Activated B cell treated with CpG ODN at 0.5 μM for 24 hours (primary cell): Measurements from ENCODE around the gene PBXIP1. TPM values are rescaled to one million over a fixed set of nuclear protein-coding genes. Genes with fewer than 3 reads are reported as not detected.

Experiments
- ATAC-seq: fragments of 200-7000 bp; cut with Tn5 transposase; one replicate; pipeline ENCODE4 v1.10.0; 2021; ENCODE audit warnings: low read depth, mild to moderate bottlenecking, moderate library complexity
- CTCF ChIA-PET: fragments of 350-600 bp; sonication (Branson Sonifier 250); formaldehyde crosslinking; loops from one replicate; lab custom pipeline; 2021; ENCODE audit warnings: antibody characterized with exemption; lab: Charles Lee
- POLR2A ChIA-PET: fragments of 350-600 bp; sonication (Branson Sonifier 250); formaldehyde crosslinking; loops from one replicate; lab custom pipeline; 2021; ENCODE audit warnings: antibody characterized with exemption; lab: Charles Lee
- DNase-seq: peaks from one replicate; pipeline ENCODE4 v3.0.0; 2022
- H3K27ac Mint-ChIP-seq: one replicate; pipeline ENCODE4 v1.8.0; 2020; ENCODE audit warnings: mixed read lengths
- H3K27me3 Mint-ChIP-seq: one replicate; pipeline ENCODE4 v1.8.0; 2021; ENCODE audit warnings: mixed read lengths
- H3K36me3 Mint-ChIP-seq: one replicate; pipeline ENCODE4 v1.8.0; 2021; ENCODE audit warnings: low read depth, mixed read lengths
- H3K4me1 Mint-ChIP-seq: one replicate; pipeline ENCODE4 v1.8.0; 2021; ENCODE audit warnings: mixed read lengths
- H3K4me3 Mint-ChIP-seq: one replicate; pipeline ENCODE4 v1.8.0; 2020; ENCODE audit warnings: mild to moderate bottlenecking, mixed read lengths
- H3K9me3 Mint-ChIP-seq: one replicate; pipeline ENCODE4 v1.8.0; 2020; ENCODE audit warnings: mixed read lengths
- intact Hi-C: fragments of 100-400 bp; cut with micrococcal nuclease; formaldehyde crosslinking; loops from one replicate; pipeline ENCODE4 v1.15.1; 2024
- total RNA-seq: library from RNA; stranded (reverse); gene quantifications from 2 replicates; pipeline ENCODE4 v1.2.3, GENCODE V29; 2022
- TF ChIP-seq, protein P1 (sequence below): fragments of 200-600 bp; IDR thresholded peaks from one replicate; pipeline ENCODE4 v1.8.0; 2022; ENCODE audit warnings: antibody characterized with exemption, mild to moderate bottlenecking

The PBXIP1 gene
- total RNA-seq, 1 donor from 2014 or later = 42.4 TPM

DNA sequence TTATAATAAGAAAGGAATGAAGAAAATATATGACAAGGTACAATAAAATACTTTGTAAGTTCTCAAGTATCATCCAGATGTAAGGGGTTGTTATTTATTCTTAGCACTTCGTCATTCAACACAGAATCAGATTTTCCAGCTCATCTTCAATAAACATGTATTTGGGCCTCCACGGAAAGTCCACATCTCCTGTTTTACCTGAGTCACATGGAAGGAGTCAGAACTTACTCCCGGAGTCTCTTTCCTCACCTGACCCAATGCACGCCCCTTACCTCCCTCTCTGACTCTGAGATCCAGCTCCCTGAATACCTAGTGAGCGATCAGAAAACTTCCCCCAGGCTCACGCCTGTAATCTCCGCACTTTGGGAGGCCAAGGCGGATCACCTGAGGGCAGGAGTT lies 17.9 kb downstream of the PBXIP1 start:
- Mint-ChIP-seq H3K27ac (peak overlapping the region; percentile 100), H3K4me3 (peak overlapping the region; percentile 98), H3K36me3 (peaks cover 15% of the 10 kb centered on the region), H3K4me1 (peaks cover 72% of the 10 kb centered on the region), H3K27me3 (no peaks in the 10 kb centered on the region), H3K9me3 (no peaks in the 10 kb centered on the region)
- no peak for ATAC-seq
- CTCF ChIA-PET = interaction anchor here (1.9 kb wide), 1 partner anchor 378 kb away, joined by 7 read pairs; no protein-coding TSS in a partner anchor
- POLR2A ChIA-PET = interaction anchor here (0.6 to 3.2 kb wide), 6 partner anchors 15 to 89 kb away, joined by 3 to 52 read pairs (median 5); partner anchors contain the start of genes CKS1B, PBXIP1, PYGO2 and SHC1
- DNase-seq = no peak
- TF ChIP-seq, protein P1, sequence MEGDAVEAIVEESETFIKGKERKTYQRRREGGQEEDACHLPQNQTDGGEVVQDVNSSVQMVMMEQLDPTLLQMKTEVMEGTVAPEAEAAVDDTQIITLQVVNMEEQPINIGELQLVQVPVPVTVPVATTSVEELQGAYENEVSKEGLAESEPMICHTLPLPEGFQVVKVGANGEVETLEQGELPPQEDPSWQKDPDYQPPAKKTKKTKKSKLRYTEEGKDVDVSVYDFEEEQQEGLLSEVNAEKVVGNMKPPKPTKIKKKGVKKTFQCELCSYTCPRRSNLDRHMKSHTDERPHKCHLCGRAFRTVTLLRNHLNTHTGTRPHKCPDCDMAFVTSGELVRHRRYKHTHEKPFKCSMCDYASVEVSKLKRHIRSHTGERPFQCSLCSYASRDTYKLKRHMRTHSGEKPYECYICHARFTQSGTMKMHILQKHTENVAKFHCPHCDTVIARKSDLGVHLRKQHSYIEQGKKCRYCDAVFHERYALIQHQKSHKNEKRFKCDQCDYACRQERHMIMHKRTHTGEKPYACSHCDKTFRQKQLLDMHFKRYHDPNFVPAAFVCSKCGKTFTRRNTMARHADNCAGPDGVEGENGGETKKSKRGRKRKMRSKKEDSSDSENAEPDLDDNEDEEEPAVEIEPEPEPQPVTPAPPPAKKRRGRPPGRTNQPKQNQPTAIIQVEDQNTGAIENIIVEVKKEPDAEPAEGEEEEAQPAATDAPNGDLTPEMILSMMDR = no peak
- intact Hi-C loops = loop anchor here (1.0 to 10.0 kb wide), 8 partner anchors 18 to 380 kb away; partner anchors contain the start of genes ADAR, CKS1B, PBXIP1 and PYGO2

- TF ChIP-seq, protein P1 = no peak
- peak overlapping the region; percentile 100 for H3K27ac Mint-ChIP-seq
- intact Hi-C loops = loop anchor here (1.0 to 10.0 kb wide), 8 partner anchors 19 to 379 kb away; partner anchors contain the start of genes ADAR, CKS1B, PBXIP1 and PYGO2
- ChIA-PET CTCF (interaction anchor here (1.1 to 2.4 kb wide), 9 partner anchors 8 to 378 kb away, joined by 3 to 10 read pairs (median 6); partner anchors contain the start of genes ADAM15, FLAD1, PBXIP1 and PYGO2), POLR2A (interaction anchor here (0.5 to 3.2 kb wide), 25 partner anchors 7 to 947 kb away, joined by 3 to 52 read pairs (median 5); partner anchors contain the start of genes CKS1B, EFNA4, FLAD1 and KCNN3)
- H3K27me3 Mint-ChIP-seq = no peaks in the 10 kb centered on the region
- DNase-seq (peak; percentile 86), ATAC-seq (peak; percentile 78)
- peaks cover 15% of the 10 kb centered on the region for H3K36me3 Mint-ChIP-seq
- no peaks in the 10 kb centered on the region for H3K9me3 Mint-ChIP-seq
- H3K4me1 Mint-ChIP-seq = peaks cover 65% of the 10 kb centered on the region
- H3K4me3 Mint-ChIP-seq = peak overlapping the region; percentile 98
These were observed 18.6 kb downstream of the PBXIP1 start for GRCh38 chr1:154937085-154937987.

GRCh38 chr1:154936555-154937084 lies 19.3 kb downstream of the PBXIP1 start, which contains the start of gene PMVK:
PMVK (minus strand) TSS chr1:154936719; CDS start chr1:154936685, 34 bp downstream.
- intact Hi-C loops = loop anchor here (1.0 to 10.0 kb wide), 9 partner anchors 20 to 378 kb away; partner anchors contain the start of genes ADAR, CKS1B, PBXIP1 and PYGO2
- DNase-seq = peak; percentile 90
- Mint-ChIP-seq H3K27me3 (no peaks in the 10 kb centered on the region), H3K27ac (peak within 1 kb of the TSS; percentile 100), H3K9me3 (no peaks in the 10 kb centered on the region), H3K36me3 (peaks cover 15% of the 10 kb centered on the region), H3K4me1 (peaks cover 58% of the 10 kb centered on the region), H3K4me3 (peak within 1 kb of the TSS; percentile 98)
- TF ChIP-seq, protein P1 = no peak
- ChIA-PET POLR2A (interaction anchor here (0.5 to 3.2 kb wide), 30 partner anchors 8 to 946 kb away, joined by 3 to 52 read pairs (median 4); partner anchors contain the start of genes ADAM15, CKS1B, EFNA4 and FLAD1), CTCF (interaction anchor here (0.9 to 2.4 kb wide), 10 partner anchors 9 to 377 kb away, joined by 3 to 10 read pairs (median 6); partner anchors contain the start of genes ADAM15, FLAD1, PBXIP1 and PYGO2)
- peak; percentile 90 for ATAC-seq

- Mint-ChIP-seq H3K27me3 (no peaks in the 10 kb centered on the region), H3K9me3 (no peaks in the 10 kb centered on the region), H3K4me1 (peaks cover 52% of the 10 kb centered on the region), H3K36me3 (peaks cover 20% of the 10 kb centered on the region), H3K4me3 (peak overlapping the region; percentile 98), H3K27ac (peak overlapping the region; percentile 100)
- DNase-seq (no peak), ATAC-seq (no peak)
- TF ChIP-seq, protein P1 = no peak
- CTCF ChIA-PET = interaction anchor here (0.9 to 2.4 kb wide), 10 partner anchors 9 to 376 kb away, joined by 3 to 10 read pairs (median 6); partner anchors contain the start of genes ADAM15, FLAD1, PBXIP1 and PYGO2
- POLR2A ChIA-PET = interaction anchor here (0.5 to 3.2 kb wide), 29 partner anchors 9 to 946 kb away, joined by 3 to 52 read pairs (median 4); partner anchors contain the start of genes ADAM15, CKS1B, EFNA4 and FLAD1
- intact Hi-C loops = loop anchor here (1.0 to 10.0 kb wide), 3 partner anchors 71 to 327 kb away; partner anchors contain the start of gene ADAR
These were observed 19.9 kb downstream of the PBXIP1 start for GRCh38 chr1:154935749-154936554.
